NCI-H2107 treated with DMSO at 0.1 percent for 48 hours (cell line): ENCODE measurements around the gene GDAP2.
A peak's percentile ranks its signal among the peaks of the same experiment; 100 is the strongest.
"Not testable (repeated sequence)": the region's sequence is repeated elsewhere in the genome, so short reads cannot be mapped to it uniquely, and the experiment has no call there.

Source experiments
- DNase-seq: peaks from one replicate; lab custom pipeline; 2025; ENCODE audit not compliant: unreplicated experiment; lab: John Stamatoyannopoulos, UW

GDAP2 gene

GRCh38 chr1:117902944-117903343, 26.5 kb downstream of the GDAP2 start:
- DNase-seq: no peak

- DNase-seq: no peak
Measured at GRCh38 chr1:117899801-117900200, 29.6 kb downstream of the GDAP2 start.

- DNase-seq: no peak
Measured at GRCh38 chr1:117897551-117897950, 31.9 kb downstream of the GDAP2 start.

GRCh38 chr1:117895482-117896114, 33.8 kb downstream of the GDAP2 start:
- DNase-seq: peak; percentile 57

GRCh38 chr1:117894078-117894477, 35.3 kb downstream of the GDAP2 start:
- no peak for DNase-seq

GRCh38 chr1:117892512-117892911, 36.9 kb downstream of the GDAP2 start:
- DNase-seq: no peak

GRCh38 chr1:117890452-117890851, 39.0 kb downstream of the GDAP2 start:
- DNase-seq: no peak

GRCh38 chr1:117886101-117886795, 43.2 kb downstream of the GDAP2 start:
- DNase-seq: no peak

GRCh38 chr1:117883616-117884015, 45.8 kb downstream of the GDAP2 start:
- DNase-seq: no peak

- DNase-seq: no peak
Measured at GRCh38 chr1:117879284-117879683, 50.1 kb downstream of the GDAP2 start.

GRCh38 chr1:117877823-117878222, 51.6 kb downstream of the GDAP2 start:
- no peak for DNase-seq

- no peak for DNase-seq
Measured at GRCh38 chr1:117871013-117871412, 58.4 kb downstream of the GDAP2 start.

GRCh38 chr1:117861694-117862093, 67.7 kb downstream of the GDAP2 start:
- no peak for DNase-seq

GRCh38 chr1:117860896-117861610, 68.4 kb downstream of the GDAP2 start:
- DNase-seq: no peak

GRCh38 chr1:117859901-117860300, 69.5 kb downstream of the GDAP2 start:
- no peak for DNase-seq

- DNase-seq: peak; percentile 79
Measured at GRCh38 chr1:117857418-117857817, 72.0 kb downstream of the GDAP2 start.

- no peak for DNase-seq
Measured at GRCh38 chr1:117852853-117853553, 76.4 kb downstream of the GDAP2 start.

- no peak for DNase-seq
Measured at GRCh38 chr1:117851687-117852086, 77.7 kb downstream of the GDAP2 start.

GRCh38 chr1:117846674-117847425, 82.6 kb downstream of the GDAP2 start:
- DNase-seq: no peak

GRCh38 chr1:117844478-117844877, 84.9 kb downstream of the GDAP2 start:
- not testable (repeated sequence) for DNase-seq

GRCh38 chr1:117843791-117844190, 85.6 kb downstream of the GDAP2 start:
- DNase-seq: no peak
